ENCODE results near the gene EPHA7.

DNA sequence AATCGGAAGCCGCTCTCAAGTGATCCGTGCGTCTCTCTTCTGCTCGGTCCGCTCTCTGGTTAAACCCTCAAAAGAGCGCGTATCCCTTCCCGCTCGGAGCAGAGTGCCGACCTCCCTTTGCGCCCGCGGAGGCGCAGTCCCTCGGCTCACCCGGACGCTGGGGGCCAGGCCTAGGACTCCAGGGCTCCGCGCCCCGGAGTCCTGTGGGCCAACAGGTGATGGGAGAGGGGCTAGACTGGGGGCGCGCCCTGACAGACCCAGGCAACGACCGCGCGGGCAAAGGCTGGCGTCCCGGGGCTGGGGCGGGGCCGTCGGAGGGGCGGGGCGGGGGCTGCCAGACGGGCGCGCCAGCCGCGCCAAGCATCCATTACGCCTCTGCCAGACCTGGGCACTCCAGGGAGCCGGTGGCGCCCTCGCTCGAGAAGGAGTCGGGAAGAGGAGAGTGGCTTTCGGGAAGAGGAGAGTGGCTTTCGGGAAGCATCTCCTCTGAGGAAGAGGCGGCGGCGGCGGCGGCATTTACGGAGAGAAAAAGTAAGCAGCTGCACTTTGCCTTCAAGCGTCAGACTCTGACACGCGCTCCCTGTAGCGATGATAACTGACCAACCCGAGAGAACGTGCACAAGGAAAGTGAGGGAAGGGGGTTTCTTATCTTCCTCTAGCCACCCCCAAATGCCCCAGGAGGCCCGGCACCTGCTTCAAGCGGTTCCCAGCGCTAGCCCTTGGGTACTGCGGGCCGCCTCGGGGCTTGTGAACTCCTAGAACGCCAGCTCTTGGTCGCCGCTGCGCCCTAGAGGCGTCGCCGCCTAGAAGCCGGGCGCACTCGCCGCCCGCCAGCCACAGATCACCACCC is 2.6 kb downstream of the EPHA7 start:
- TF ChIP-seq POLR2AphosphoS5 (IDR thresholded peaks at IDR 0.05; ENCODE audit: borderline replicate concordance, low read depth, low read length) (no peak), EZH2 (IDR thresholded peaks at IDR 0.05) (no peak)
